Peyer's patch (tissue), 4 donors: ENCODE measurements around the gene VAMP5.

Source experiments
- CTCF ChIP-seq, 6 experiments: fragments of 450-650 bp in 4 of 6; fragments of 200-600 bp in 2 of 6; sonication (generic) in 1 of 6; IDR thresholded peaks; one replicate each; pipeline ENCODE4 v1.5.1; 2017 to 2019; ENCODE audit warnings: antibody characterized with exemption in 6 of 6, mild to moderate bottlenecking in 3 of 6, moderate library complexity in 1 of 6
- POLR2A ChIP-seq, 2 donors: fragments of 450-650 bp; IDR thresholded peaks; one replicate each; pipeline ENCODE4 v1.5.1; 2017; ENCODE audit warnings: antibody characterized with exemption in 2 of 2, mild to moderate bottlenecking in 2 of 2, moderate library complexity in 2 of 2

DNA sequence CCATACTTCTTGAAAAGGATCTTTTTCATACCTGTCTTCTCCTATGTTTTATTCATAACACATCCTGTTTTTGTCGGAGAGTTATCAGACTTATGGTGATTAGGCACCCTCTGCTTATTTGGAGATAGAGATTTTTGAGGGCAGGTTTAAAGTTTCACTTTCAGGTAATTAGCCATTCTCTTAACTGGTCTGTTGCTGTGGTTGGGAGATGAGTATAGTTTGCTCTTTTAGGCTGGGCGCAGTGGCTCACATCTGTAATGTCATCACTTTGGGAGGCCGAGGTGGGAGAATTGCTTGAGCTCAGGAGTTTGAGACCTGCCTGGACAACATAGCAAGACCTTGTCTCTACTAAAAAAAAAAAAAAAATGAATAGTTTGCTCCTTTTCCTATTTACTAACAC is 58.5 kb downstream of the VAMP5 start:
- no peak for TF ChIP-seq POLR2A (IDR thresholded peaks at IDR 0.05)
- no peak for TF ChIP-seq CTCF (IDR thresholded peaks at IDR 0.05)
